ENCODE results near the gene BDKRB2.

DNA sequence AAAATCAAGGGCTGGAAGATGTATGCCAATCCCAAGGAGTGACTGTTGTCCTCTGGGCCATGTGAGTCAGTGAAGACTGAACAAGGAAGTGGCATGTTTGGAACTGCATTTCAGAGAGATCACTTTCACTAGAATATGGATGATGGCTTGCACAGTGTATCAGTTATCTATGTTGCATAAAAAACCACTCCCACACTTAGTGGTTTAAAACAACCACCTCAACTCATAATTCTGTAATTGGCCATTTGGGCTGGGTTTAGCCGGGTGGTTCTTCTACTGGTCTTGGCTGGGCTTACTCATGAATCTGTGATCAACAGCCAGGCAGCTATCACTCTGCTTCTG, 66.8 kb downstream of the BDKRB2 start:
- TF ChIP-seq POLR2AphosphoS5 (IDR thresholded peaks at IDR 0.05; ENCODE audit: low read depth, low read length) (no peak), POLR2A (IDR thresholded peaks at IDR 0.05; ENCODE audit: low read depth, low read length) (no peak), TAF1 (IDR thresholded peaks at IDR 0.05; ENCODE audit: borderline replicate concordance, low read depth, low read length) (no peak)

Measured in GM12892 (cell line).